OCI-LY1 (cell line): Measurements from ENCODE around the gene LAMA3.

Experiments used
- H2AFZ ChIP-seq: fragments of 200-600 bp; sonication (generic), shearing (Covaris generic); 2 replicates; pipeline ENCODE4 v1.6.0; 2014; ENCODE audit warnings: antibody characterized with exemption, mild to moderate bottlenecking, low read length
- H3F3A ChIP-seq: fragments of 200-600 bp; sonication (generic), shearing (Covaris generic); 2 replicates; pipeline ENCODE4 v1.6.0; 2014; ENCODE audit warnings: mild to moderate bottlenecking, antibody characterized with exemption, low read length, moderate library complexity; ENCODE audit not compliant: insufficient read depth
- H3K27ac ChIP-seq: fragments of 200-600 bp; sonication (generic); 2 replicates; pipeline ENCODE4 v1.5.1; 2014; ENCODE audit warnings: low read length, mixed run types, mild to moderate bottlenecking, low read depth; ENCODE audit not compliant: poor library complexity, severe bottlenecking
- H3K27me3 ChIP-seq: fragments of 200-600 bp; sonication (generic); 2 replicates; pipeline ENCODE4 v1.6.0; 2014; ENCODE audit warnings: antibody characterized with exemption, mild to moderate bottlenecking, low read length, moderate library complexity; ENCODE audit not compliant: insufficient read depth
- H3K36me3 ChIP-seq: fragments of 200-600 bp; sonication (generic); 2 replicates; pipeline ENCODE4 v1.6.1; 2014; ENCODE audit warnings: mild to moderate bottlenecking, antibody characterized with exemption, low read length, moderate library complexity, mixed read lengths; ENCODE audit not compliant: insufficient read depth
- H3K4me1 ChIP-seq: fragments of 200-600 bp; sonication (generic); 2 replicates; pipeline ENCODE4 v1.5.1; 2014; ENCODE audit warnings: mild to moderate bottlenecking, low read length, moderate library complexity; ENCODE audit not compliant: insufficient read depth, severe bottlenecking
- H3K4me2 ChIP-seq: fragments of 200-600 bp; sonication (generic), shearing (Covaris generic); 2 replicates; pipeline ENCODE4 v1.6.1; 2014; ENCODE audit warnings: low read length
- H3K4me3 ChIP-seq: fragments of 200-600 bp; sonication (generic); 2 replicates; pipeline ENCODE4 v1.5.1; 2014; ENCODE audit warnings: low read length, low read depth, mild to moderate bottlenecking, mixed read lengths; ENCODE audit not compliant: poor library complexity, severe bottlenecking
- H3K79me2 ChIP-seq: fragments of 200-600 bp; shearing (Covaris generic); 2 replicates; pipeline ENCODE4 v1.6.1; 2016; ENCODE audit warnings: mixed run types, low read length, mixed read lengths; ENCODE audit not compliant: insufficient read depth
- H3K9ac ChIP-seq: fragments of 200-600 bp; sonication (generic), shearing (Covaris generic); 2 replicates; pipeline ENCODE4 v1.6.1; 2014; ENCODE audit warnings: mild to moderate bottlenecking, low read length, mixed read lengths
- H3K9me2 ChIP-seq: fragments of 200-600 bp; sonication (generic), shearing (Covaris generic); 2 replicates; pipeline ENCODE4 v1.6.1; 2014; ENCODE audit warnings: low read depth, mild to moderate bottlenecking, low read length, mixed read lengths
- H3K9me3 ChIP-seq: fragments of 200-600 bp; shearing (Covaris generic); 2 replicates; pipeline ENCODE4 v1.6.1; 2014; ENCODE audit warnings: low read length, mixed read lengths
- H4K20me1 ChIP-seq: fragments of 200-600 bp; sonication (generic), shearing (Covaris generic); 2 replicates; pipeline ENCODE4 v1.6.0; 2016; ENCODE audit warnings: mild to moderate bottlenecking, low read length; ENCODE audit not compliant: insufficient read depth
- CTCF ChIP-seq: fragments of 200-600 bp; sonication (generic), shearing (Covaris generic); IDR thresholded peaks from 2 replicates; pipeline ENCODE4 v1.5.1; 2017; ENCODE audit warnings: mild to moderate bottlenecking, antibody characterized with exemption, low read length, moderate library complexity, mixed read lengths
- EZH2 ChIP-seq: fragments of 200-600 bp; sonication (generic), shearing (Covaris generic); IDR thresholded peaks from 2 replicates; pipeline ENCODE4 v1.8.0; 2017; ENCODE audit warnings: borderline replicate concordance, mixed run types, mild to moderate bottlenecking, antibody characterized with exemption, low read length, moderate library complexity, mixed read lengths

LAMA3 gene

GRCh38 chr18:23835091-23835490 lies 145.8 kb downstream of the LAMA3 start:
- H3K4me2 ChIP-seq, result no peak overlapping the region

GRCh38 chr18:23835506-23835905 lies 146.3 kb downstream of the LAMA3 start:
- Histone ChIP-seq H3K9ac (no peak overlapping the region), H3K9me2 (no peaks in the 10 kb centered on the region), H3K4me2 (no peak overlapping the region), H2AFZ (no peak overlapping the region), H3K27ac (no peak overlapping the region), H3K79me2 (no peaks in the 10 kb centered on the region), H3K9me3 (no peaks in the 10 kb centered on the region), H4K20me1 (no peaks in the 10 kb centered on the region), H3K4me3 (no peak overlapping the region), H3K27me3 (no peaks in the 10 kb centered on the region), H3K36me3 (no peaks in the 10 kb centered on the region), H3F3A (no peaks in the 10 kb centered on the region), H3K4me1 (no peaks in the 10 kb centered on the region)
- no peak for TF ChIP-seq EZH2
- TF ChIP-seq CTCF, result no peak

More at GRCh38 chr18:23835091-23835490, 145.8 kb downstream of the LAMA3 start:
- no peak overlapping the region for H2AFZ ChIP-seq
- no peaks in the 10 kb centered on the region for H3K9me3 ChIP-seq
- H3F3A ChIP-seq, result no peaks in the 10 kb centered on the region
- no peak overlapping the region for H3K4me3 ChIP-seq
- H4K20me1 ChIP-seq, result no peaks in the 10 kb centered on the region
- TF ChIP-seq EZH2, result no peak
- no peak for TF ChIP-seq CTCF
- no peaks in the 10 kb centered on the region for H3K79me2 ChIP-seq
- H3K9me2 ChIP-seq, result no peaks in the 10 kb centered on the region
- no peaks in the 10 kb centered on the region for H3K36me3 ChIP-seq
- no peaks in the 10 kb centered on the region for H3K4me1 ChIP-seq
- H3K9ac ChIP-seq, result no peak overlapping the region
- H3K27ac ChIP-seq, result no peak overlapping the region
- no peaks in the 10 kb centered on the region for H3K27me3 ChIP-seq

- no peaks in the 10 kb centered on the region for H3K79me2 ChIP-seq
- no peaks in the 10 kb centered on the region for H3K36me3 ChIP-seq
- no peak overlapping the region for H3K4me2 ChIP-seq
- H3K4me1 ChIP-seq, result no peaks in the 10 kb centered on the region
- TF ChIP-seq EZH2 (no peak), CTCF (no peak)
- H3K9me2 ChIP-seq, result no peaks in the 10 kb centered on the region
- no peaks in the 10 kb centered on the region for H3K9me3 ChIP-seq
- no peaks in the 10 kb centered on the region for H3F3A ChIP-seq
- no peak overlapping the region for H2AFZ ChIP-seq
- no peaks in the 10 kb centered on the region for H3K27me3 ChIP-seq
- H3K9ac ChIP-seq, result no peak overlapping the region
- no peaks in the 10 kb centered on the region for H4K20me1 ChIP-seq
- no peak overlapping the region for H3K27ac ChIP-seq
- H3K4me3 ChIP-seq, result no peak overlapping the region
Observed at GRCh38 chr18:23837591-23837990, 148.3 kb downstream of the LAMA3 start.
